DOHH2 (cell line): ENCODE results near the gene TNFSF9.

Experiments
- H3F3A ChIP-seq: fragments of 200-600 bp; sonication (generic), shearing (Covaris generic); 2 replicates; pipeline ENCODE4 v1.6.0; 2016; ENCODE audit warnings: antibody characterized with exemption, mild to moderate bottlenecking; ENCODE audit not compliant: control insufficient read depth, insufficient read depth
- H3K27ac ChIP-seq: fragments of 200-600 bp; sonication (generic); 2 replicates; pipeline ENCODE4 v1.5.1; 2014; ENCODE audit warnings: low read depth, mild to moderate bottlenecking, low read length, moderate library complexity
- H3K27me3 ChIP-seq: fragments of 200-600 bp; sonication (generic); 2 replicates; pipeline ENCODE4 v1.6.1; 2014; ENCODE audit warnings: mild to moderate bottlenecking, low read length, mixed read lengths; ENCODE audit not compliant: control insufficient read depth
- H3K36me3 ChIP-seq: fragments of 200-600 bp; sonication (generic); 2 replicates; pipeline ENCODE4 v1.6.1; 2014; ENCODE audit warnings: mild to moderate bottlenecking, low read length, moderate library complexity, mixed read lengths; ENCODE audit not compliant: control insufficient read depth
- H3K4me1 ChIP-seq: fragments of 200-600 bp; sonication (generic); 2 replicates; pipeline ENCODE4 v1.6.1; 2014; ENCODE audit warnings: mild to moderate bottlenecking, low read length, mixed read lengths; ENCODE audit not compliant: control insufficient read depth
- H3K4me2 ChIP-seq: fragments of 200-600 bp; sonication (generic); 2 replicates; pipeline ENCODE4 v1.6.0; 2014; ENCODE audit warnings: mild to moderate bottlenecking, low read length, moderate library complexity
- H3K4me3 ChIP-seq: fragments of 200-600 bp; sonication (generic); 2 replicates; pipeline ENCODE4 v1.5.1; 2014; ENCODE audit warnings: mild to moderate bottlenecking, low read length, mixed read lengths
- H3K79me2 ChIP-seq: fragments of 200-600 bp; sonication (generic); 2 replicates; pipeline ENCODE4 v1.6.1; 2014; ENCODE audit warnings: mild to moderate bottlenecking, low read length, mixed read lengths; ENCODE audit not compliant: control insufficient read depth
- H3K9me2 ChIP-seq: fragments of 200-600 bp; sonication (generic); replicated peaks from 2 replicates; pipeline ENCODE4 v1.6.1; 2014; ENCODE audit warnings: mild to moderate bottlenecking, low read length, mixed read lengths; ENCODE audit not compliant: control insufficient read depth
- H3K9me3 ChIP-seq: fragments of 200-600 bp; sonication (generic); 2 replicates; pipeline ENCODE4 v1.6.1; 2014; ENCODE audit warnings: antibody characterized with exemption, low read length, mixed read lengths; ENCODE audit not compliant: control insufficient read depth, insufficient read depth
- H4K20me1 ChIP-seq: fragments of 200-600 bp; sonication (generic); 2 replicates; pipeline ENCODE4 v1.6.0; 2014; ENCODE audit warnings: low read depth, mild to moderate bottlenecking, antibody characterized with exemption, low read length, moderate library complexity; ENCODE audit not compliant: control insufficient read depth, insufficient read depth
- CTCF ChIP-seq: fragments of 200-600 bp; sonication (generic); IDR thresholded peaks from one replicate; pipeline ENCODE4 v1.5.1; 2014; ENCODE audit warnings: antibody characterized with exemption, mild to moderate bottlenecking, low read depth, low read length; ENCODE audit not compliant: poor library complexity, severe bottlenecking
- EZH2phosphoT487 ChIP-seq: fragments of 200-600 bp; sonication (generic); IDR thresholded peaks from 2 replicates; pipeline ENCODE4 v1.6.1; 2017; ENCODE audit warnings: borderline replicate concordance, mild to moderate bottlenecking, antibody characterized with exemption, low read length, moderate library complexity, mixed read lengths

The TNFSF9 gene

GRCh38 chr19:6530386-6531162 lies at the start of gene TNFSF9:
Gene TNFSF9, plus strand, starts transcription at chr19:6531026. Its CDS starts 11 bp downstream, at chr19:6531037.
- H3K36me3 ChIP-seq, result peaks cover 37% of the 10 kb centered on the region
- H3K27ac ChIP-seq, result peak within 1 kb of the TSS; percentile 93
- H3K9me2 ChIP-seq, result no peaks in the 10 kb centered on the region
- H3K9me3 ChIP-seq, result no peaks in the 10 kb centered on the region
- H3K4me1 ChIP-seq, result peaks cover 53% of the 10 kb centered on the region
- H3K79me2 ChIP-seq, result peaks cover 45% of the 10 kb centered on the region
- H3K4me2 ChIP-seq, result peak within 1 kb of the TSS; percentile 87
- H3F3A ChIP-seq, result peaks cover 39% of the 10 kb centered on the region
- no peaks in the 10 kb centered on the region for H3K27me3 ChIP-seq
- H3K4me3 ChIP-seq, result peak within 1 kb of the TSS; percentile 94
- H4K20me1 ChIP-seq, result peaks cover 9% of the 10 kb centered on the region; the same call in 1 of the 2 replicates
- TF ChIP-seq CTCF, result no peak
- no peak for TF ChIP-seq EZH2phosphoT487

GRCh38 chr19:6481541-6482342 lies 49.1 kb upstream of the TNFSF9 start, which contains the start of gene DENND1C:
Gene DENND1C, minus strand, starts transcription at chr19:6481787. Its CDS starts 92 bp downstream, at chr19:6481695.
- H3K4me2 ChIP-seq, result peak within 1 kb of the TSS; percentile 96
- H3K9me2 ChIP-seq, result no peaks in the 10 kb centered on the region
- H3K9me3 ChIP-seq, result no peaks in the 10 kb centered on the region
- H3K27ac ChIP-seq, result peak within 1 kb of the TSS; percentile 65
- H4K20me1 ChIP-seq, result no peaks in the 10 kb centered on the region
- TF ChIP-seq CTCF (peak; percentile 15), EZH2phosphoT487 (no peak)
- peak within 1 kb of the TSS; percentile 97 for H3K4me3 ChIP-seq
- peaks cover 9% of the 10 kb centered on the region for H3K79me2 ChIP-seq
- peaks cover 20% of the 10 kb centered on the region for H3K4me1 ChIP-seq
- no peaks in the 10 kb centered on the region for H3F3A ChIP-seq
- H3K36me3 ChIP-seq, result peaks cover 8% of the 10 kb centered on the region
- no peaks in the 10 kb centered on the region for H3K27me3 ChIP-seq

GRCh38 chr19:6482343-6482686 lies 48.5 kb upstream of the TNFSF9 start:
- Histone ChIP-seq H3F3A (no peaks in the 10 kb centered on the region), H3K4me2 (peak overlapping the region; percentile 96), H3K9me3 (no peaks in the 10 kb centered on the region), H3K36me3 (peaks cover 3% of the 10 kb centered on the region), H3K79me2 (peaks cover 9% of the 10 kb centered on the region), H3K27me3 (no peaks in the 10 kb centered on the region), H3K4me3 (peak overlapping the region; percentile 97), H3K4me1 (peaks cover 20% of the 10 kb centered on the region), H3K27ac (no peak overlapping the region), H3K9me2 (no peaks in the 10 kb centered on the region), H4K20me1 (no peaks in the 10 kb centered on the region)
- TF ChIP-seq CTCF, result no peak
- no peak for TF ChIP-seq EZH2phosphoT487
